Neural cell (in vitro differentiated cells): ENCODE results near the gene SLC38A9. TPM values are rescaled to one million over a fixed set of nuclear protein-coding genes. Genes with fewer than 3 reads are reported as not detected.

Experiments
- H2AFZ ChIP-seq: fragments of 200-600, 300-800 bp; sonication (generic), shearing (Covaris generic); 2 replicates; pipeline ENCODE4 v1.6.0; 2014; ENCODE audit warnings: low read depth, mild to moderate bottlenecking, antibody characterized with exemption, low read length, moderate library complexity
- H3F3A ChIP-seq: fragments of 200-600 bp; shearing (Covaris generic); 2 replicates; pipeline ENCODE4 v1.6.1; 2016; ENCODE audit warnings: mild to moderate bottlenecking, moderate library complexity, mixed read lengths, antibody characterized with exemption, low read length; ENCODE audit not compliant: insufficient read depth, poor library complexity, severe bottlenecking
- H3K27ac ChIP-seq: fragments of 200-600, 300-800 bp; sonication (generic), shearing (Covaris generic); 2 replicates; pipeline ENCODE4 v1.5.1; 2014; ENCODE audit warnings: mild to moderate bottlenecking, low read length, moderate library complexity
- H3K27me3 ChIP-seq: fragments of 300-800, 200-600 bp; sonication (generic), shearing (Covaris generic); 2 replicates; pipeline ENCODE4 v1.6.0; 2014; ENCODE audit warnings: mild to moderate bottlenecking, low read depth, low read length, moderate library complexity; ENCODE audit not compliant: insufficient read depth
- H3K36me3 ChIP-seq: fragments of 300-800, 200-600 bp; sonication (generic), shearing (Covaris generic); 2 replicates; pipeline ENCODE4 v1.5.1; 2014; ENCODE audit warnings: mild to moderate bottlenecking, antibody characterized with exemption, low read length, moderate library complexity; ENCODE audit not compliant: insufficient read depth
- H3K4me2 ChIP-seq: fragments of 300-800, 200-600 bp; sonication (generic), shearing (Covaris generic); 2 replicates; pipeline ENCODE4 v1.6.0; 2014; ENCODE audit warnings: mild to moderate bottlenecking, low read length
- H3K4me3 ChIP-seq: fragments of 300-800, 200-600 bp; sonication (generic), shearing (Covaris generic); 2 replicates; pipeline ENCODE4 v1.5.1; 2014; ENCODE audit warnings: mild to moderate bottlenecking, low read length, moderate library complexity
- H3K79me2 ChIP-seq: fragments of 200-600 bp; shearing (Covaris generic); replicated peaks from 2 replicates; pipeline ENCODE4 v1.6.0; 2014; ENCODE audit warnings: mild to moderate bottlenecking, low read length, moderate library complexity; ENCODE audit not compliant: insufficient read depth
- H3K9ac ChIP-seq: fragments of 300-800, 200-600 bp; sonication (generic), shearing (Covaris generic); 2 replicates; pipeline ENCODE4 v1.6.1; 2016; ENCODE audit warnings: mild to moderate bottlenecking, low read length, mixed read lengths
- H3K9me2 ChIP-seq: fragments of 200-600 bp; shearing (Covaris generic); 2 replicates; pipeline ENCODE4 v1.6.1; 2016; ENCODE audit warnings: mild to moderate bottlenecking, low read length, mixed read lengths; ENCODE audit not compliant: insufficient read depth
- H3K9me3 ChIP-seq: fragments of 200-600, 300-800 bp; sonication (generic), shearing (Covaris generic); 2 replicates; pipeline ENCODE4 v1.6.1; 2016; ENCODE audit warnings: mild to moderate bottlenecking, mixed run types, low read length, moderate library complexity, mixed read lengths
- H4K20me1 ChIP-seq: fragments of 200-600 bp; shearing (Covaris generic); 2 replicates; pipeline ENCODE4 v1.6.1; 2016; ENCODE audit warnings: mild to moderate bottlenecking, mixed run types; ENCODE audit not compliant: insufficient read depth
- EP300 ChIP-seq: fragments of 450-650 bp; conservative IDR thresholded peaks from 2 replicates; pipeline ENCODE4 v1.6.1; 2014; ENCODE audit warnings: antibody characterized with exemption, mild to moderate bottlenecking, moderate library complexity; ENCODE audit not compliant: poor library complexity, severe bottlenecking
- EZH2 ChIP-seq: fragments of 200-600, 300-800 bp; shearing (Covaris generic), sonication (generic); IDR thresholded peaks from 2 replicates; pipeline ENCODE4 v1.6.1; 2014; ENCODE audit warnings: antibody characterized with exemption, low read length, borderline replicate concordance, mild to moderate bottlenecking; ENCODE audit not compliant: insufficient read depth, poor library complexity, severe bottlenecking
- MXI1 ChIP-seq: fragments of 450-650 bp; conservative IDR thresholded peaks from 2 replicates; pipeline ENCODE4 v1.6.1; 2014; ENCODE audit warnings: antibody characterized with exemption, mild to moderate bottlenecking; ENCODE audit not compliant: poor library complexity, severe bottlenecking
- POLR2AphosphoS5 ChIP-seq: IDR thresholded peaks from 2 replicates; pipeline ENCODE4 v1.6.1; 2012
- RAD21 ChIP-seq: fragments of 450-650 bp; conservative IDR thresholded peaks from 2 replicates; pipeline ENCODE4 v1.6.1; 2014; ENCODE audit warnings: antibody characterized with exemption, mild to moderate bottlenecking, moderate library complexity
- REST ChIP-seq: IDR thresholded peaks from 2 replicates; pipeline ENCODE4 v1.6.1; 2012; ENCODE audit warnings: borderline replicate concordance
- SMC3 ChIP-seq: fragments of 450-650 bp; conservative IDR thresholded peaks from 2 replicates; pipeline ENCODE4 v1.6.1; 2014; ENCODE audit warnings: antibody characterized with exemption, mild to moderate bottlenecking, moderate library complexity; ENCODE audit not compliant: poor library complexity
- TAF1 ChIP-seq: IDR thresholded peaks from 2 replicates; pipeline ENCODE4 v1.6.1; 2012; ENCODE audit warnings: low read depth
- polyA plus RNA-seq: library from polyadenylated mRNA; depleted of rRNA; stranded (reverse); fragments of >200 nt; gene quantifications from 2 replicates; pipeline ENCODE4 v1.2.3, GENCODE V29; 2014
- TF ChIP-seq, protein P1 (sequence below): fragments of 450-650 bp; IDR thresholded peaks from 2 replicates; pipeline ENCODE4 v1.5.1; 2014; ENCODE audit warnings: antibody characterized with exemption, mild to moderate bottlenecking, moderate library complexity; ENCODE audit not compliant: poor library complexity, severe bottlenecking

Gene SLC38A9
- polyA plus RNA-seq, 1 donor from 2014 or later = 44.5 TPM

DNA sequence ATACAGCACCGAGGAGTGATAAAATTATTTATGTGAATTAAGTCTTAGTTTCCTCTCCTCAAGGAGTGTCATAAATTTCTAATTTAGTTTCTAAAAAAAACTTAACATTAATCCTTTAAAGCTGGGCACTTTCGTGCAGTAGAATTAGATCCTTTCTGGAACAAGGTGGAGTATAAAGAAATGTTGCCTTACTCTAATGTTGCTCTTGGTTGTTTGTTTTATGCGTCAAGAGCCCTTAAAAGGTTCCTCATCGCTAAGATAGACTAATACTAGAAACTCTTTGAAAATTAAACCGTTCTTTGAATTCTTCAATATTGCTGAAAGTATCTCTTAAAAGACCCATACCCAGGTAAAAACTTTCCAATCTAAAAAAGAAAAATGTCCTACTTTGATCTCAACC is 93.8 kb downstream of the SLC38A9 start:
- TF ChIP-seq MXI1 (no peak), RAD21 (no peak), SMC3 (no peak), TAF1 (no peak), EP300 (no peak), REST (no peak), EZH2 (no peak), POLR2AphosphoS5 (no peak)
- TF ChIP-seq, protein P1, sequence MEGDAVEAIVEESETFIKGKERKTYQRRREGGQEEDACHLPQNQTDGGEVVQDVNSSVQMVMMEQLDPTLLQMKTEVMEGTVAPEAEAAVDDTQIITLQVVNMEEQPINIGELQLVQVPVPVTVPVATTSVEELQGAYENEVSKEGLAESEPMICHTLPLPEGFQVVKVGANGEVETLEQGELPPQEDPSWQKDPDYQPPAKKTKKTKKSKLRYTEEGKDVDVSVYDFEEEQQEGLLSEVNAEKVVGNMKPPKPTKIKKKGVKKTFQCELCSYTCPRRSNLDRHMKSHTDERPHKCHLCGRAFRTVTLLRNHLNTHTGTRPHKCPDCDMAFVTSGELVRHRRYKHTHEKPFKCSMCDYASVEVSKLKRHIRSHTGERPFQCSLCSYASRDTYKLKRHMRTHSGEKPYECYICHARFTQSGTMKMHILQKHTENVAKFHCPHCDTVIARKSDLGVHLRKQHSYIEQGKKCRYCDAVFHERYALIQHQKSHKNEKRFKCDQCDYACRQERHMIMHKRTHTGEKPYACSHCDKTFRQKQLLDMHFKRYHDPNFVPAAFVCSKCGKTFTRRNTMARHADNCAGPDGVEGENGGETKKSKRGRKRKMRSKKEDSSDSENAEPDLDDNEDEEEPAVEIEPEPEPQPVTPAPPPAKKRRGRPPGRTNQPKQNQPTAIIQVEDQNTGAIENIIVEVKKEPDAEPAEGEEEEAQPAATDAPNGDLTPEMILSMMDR = no peak
- Histone ChIP-seq H3K9me2 (no peaks in the 10 kb centered on the region), H4K20me1 (no peaks in the 10 kb centered on the region), H3K9me3 (no peaks in the 10 kb centered on the region), H3F3A (no peaks in the 10 kb centered on the region), H3K4me3 (no peak overlapping the region), H3K27me3 (no peaks in the 10 kb centered on the region), H3K4me2 (no peak overlapping the region), H2AFZ (no peak overlapping the region), H3K36me3 (no peaks in the 10 kb centered on the region), H3K27ac (no peak overlapping the region), H3K9ac (no peak overlapping the region), H3K79me2 (no peaks in the 10 kb centered on the region)

DNA sequence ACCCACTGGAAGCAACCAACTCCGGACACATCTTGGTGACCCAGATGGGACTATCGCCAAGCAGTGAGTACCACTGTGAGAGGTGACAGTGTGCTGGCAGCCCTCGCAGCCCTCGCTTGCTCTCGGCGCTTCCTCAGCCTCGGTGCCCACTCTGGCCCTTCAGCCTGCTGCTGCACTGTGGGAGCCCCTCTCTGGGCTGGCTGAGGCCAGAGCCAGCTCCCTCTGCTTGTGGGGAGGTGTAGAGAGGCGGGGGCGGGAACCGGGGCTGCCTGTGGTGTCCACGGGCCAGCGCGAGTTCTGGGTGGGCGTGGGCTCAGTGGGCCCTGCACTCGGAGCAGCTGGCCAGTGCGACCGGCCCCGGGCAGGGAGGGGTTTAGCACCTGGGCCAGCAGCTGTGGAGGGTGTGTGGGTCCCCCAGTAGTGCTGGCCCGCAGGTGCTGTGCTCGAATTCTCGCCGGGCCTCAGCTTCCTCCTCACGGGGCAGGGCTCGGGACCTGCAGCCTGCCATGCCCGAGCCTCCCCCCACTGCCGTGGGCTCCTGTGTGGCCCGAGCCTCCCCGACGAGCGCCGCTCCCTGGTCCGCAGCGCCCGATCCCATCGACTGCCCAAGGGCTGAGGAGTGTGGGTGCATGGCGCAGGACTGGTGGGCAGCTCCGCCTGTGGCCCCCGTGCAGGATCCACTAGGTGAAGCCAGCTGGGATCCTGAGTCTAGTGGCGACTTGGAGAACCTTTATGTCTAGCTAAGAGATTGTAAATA is 98.8 kb downstream of the SLC38A9 start:
- Histone ChIP-seq H3K9me3 (no peaks in the 10 kb centered on the region), H3F3A (no peaks in the 10 kb centered on the region), H3K36me3 (no peaks in the 10 kb centered on the region), H3K79me2 (no peaks in the 10 kb centered on the region), H3K4me3 (no peak overlapping the region), H2AFZ (no peak overlapping the region), H3K9ac (no peak overlapping the region), H3K27ac (no peak overlapping the region), H3K9me2 (no peaks in the 10 kb centered on the region), H3K27me3 (no peaks in the 10 kb centered on the region), H4K20me1 (no peaks in the 10 kb centered on the region), H3K4me2 (no peak overlapping the region)
- TF ChIP-seq TAF1 (no peak), SMC3 (no peak), POLR2AphosphoS5 (no peak), EZH2 (no peak), MXI1 (no peak), REST (no peak)
- TF ChIP-seq, protein P1 = no peak
